Frontal cortex (tissue), 4 donors: Measurements from ENCODE around the gene SLC38A8. TPM values are rescaled to one million over a fixed set of nuclear protein-coding genes. Genes with fewer than 3 reads are reported as not detected.
A peak's percentile ranks its signal among the peaks of the same experiment; 100 is the strongest.

ENCODE experiments used
- DNase-seq, 2 donors: peaks; one replicate each; pipeline ENCODE4 v3.0.0; 2012; ENCODE audit warnings: low spot score in 2 of 2
- FAIRE-seq: peaks from 2 replicates; lab custom pipeline; 2012; peaks lifted over from hg19 to GRCh38; lab: Jason Lieb, UNC
- total RNA-seq: library from RNA; depleted of rRNA; stranded (reverse); fragments of >200 nt; gene quantifications from one replicate; pipeline ENCODE4 v1.2.3, GENCODE V29; 2014
- donor health status: control.
- donor health status: control.
- donor health status: control.

Gene SLC38A8
- total RNA-seq, 1 donor from 2014 or later = not detected

GRCh38 chr16:83975590-83976260 is 66.9 kb downstream of the SLC38A8 start:
- FAIRE-seq (no peak), DNase-seq (no peak)

- no peak for DNase-seq
- no peak for FAIRE-seq
Observed at GRCh38 chr16:83974475-83974874, 68.1 kb downstream of the SLC38A8 start.

GRCh38 chr16:83973581-83974385 is 68.8 kb downstream of the SLC38A8 start:
- DNase-seq (no peak), FAIRE-seq (no peak)

- FAIRE-seq (no peak), DNase-seq (no peak)
Observed at GRCh38 chr16:83973077-83973476, 69.5 kb downstream of the SLC38A8 start.

- DNase-seq = no peak
- FAIRE-seq = no peak
Observed at GRCh38 chr16:83972256-83973008, 70.2 kb downstream of the SLC38A8 start.

- DNase-seq = no peak
- FAIRE-seq = no peak
Observed at GRCh38 chr16:83971165-83972130, 71.1 kb downstream of the SLC38A8 start.

GRCh38 chr16:83970430-83970815 is 72.2 kb downstream of the SLC38A8 start:
- FAIRE-seq (no peak), DNase-seq (no peak)

- FAIRE-seq (no peak), DNase-seq (no peak)
Observed at GRCh38 chr16:83969771-83970429, 72.7 kb downstream of the SLC38A8 start.

GRCh38 chr16:83968891-83969649 is 73.5 kb downstream of the SLC38A8 start:
- DNase-seq = no peak
- no peak for FAIRE-seq

GRCh38 chr16:83968306-83968851 is 74.2 kb downstream of the SLC38A8 start:
- DNase-seq (peak; percentile 63 to 67), FAIRE-seq (no peak)

- DNase-seq (peak; percentile 83 to 91), FAIRE-seq (no peak)
Observed at GRCh38 chr16:83967838-83968305, 74.7 kb downstream of the SLC38A8 start, which contains the start of gene NECAB2. NECAB2 (plus strand) TSS chr16:83968244; CDS start chr16:83968649, 405 bp downstream.

- DNase-seq (no peak), FAIRE-seq (no peak)
Observed at GRCh38 chr16:83967091-83967490, 75.5 kb downstream of the SLC38A8 start.

GRCh38 chr16:83966153-83966696 is 76.4 kb downstream of the SLC38A8 start:
- FAIRE-seq = no peak
- DNase-seq = no peak

GRCh38 chr16:83965444-83966152 is 77.0 kb downstream of the SLC38A8 start:
- FAIRE-seq (no peak), DNase-seq (no peak)

GRCh38 chr16:83964684-83965443 is 77.7 kb downstream of the SLC38A8 start:
- FAIRE-seq (no peak), DNase-seq (no peak)
